Bronchial epithelial cell (primary cell): ENCODE measurements around the gene RNF157. TPM values are rescaled to one million over a fixed set of nuclear protein-coding genes. Genes with fewer than 3 reads are reported as not detected.
"Not testable (repeated sequence)": the region's sequence is repeated elsewhere in the genome, so short reads cannot be mapped to it uniquely, and the experiment has no call there.

ENCODE experiments used
- DNase-seq: peaks from one replicate; pipeline ENCODE4 v3.0.0-alpha.2; 2010; ENCODE audit warnings: low read depth
- FAIRE-seq: peaks from 2 replicates; lab custom pipeline; 2011; peaks lifted over from hg19 to GRCh38; lab: Jason Lieb, UNC
- H3K27me3 ChIP-seq: 2 replicates; pipeline ENCODE4 v1.5.1; 2011; ENCODE audit warnings: low read length; ENCODE audit not compliant: control insufficient read depth, insufficient read depth
- H3K36me3 ChIP-seq: 2 replicates; pipeline ENCODE4 v1.5.1; 2011; ENCODE audit warnings: low read length; ENCODE audit not compliant: control insufficient read depth, insufficient read depth
- H3K4me3 ChIP-seq: 2 replicates; pipeline ENCODE4 v1.5.1; 2011; ENCODE audit warnings: mild to moderate bottlenecking, low read depth, low read length, control low read depth
- total RNA-seq: library from RNA; depleted of rRNA; stranded (reverse); fragments of >200 nt; gene quantifications from 2 replicates; pipeline ENCODE4 v1.2.1, GENCODE V29; 2014
- TF ChIP-seq, protein P1 (sequence below): IDR thresholded peaks from 2 replicates; pipeline ENCODE4 v1.5.1; 2011; ENCODE audit warnings: mild to moderate bottlenecking, moderate library complexity, low read length, control low read depth, inconsistent platforms; ENCODE audit not compliant: insufficient read depth, severe bottlenecking

The RNF157 gene
- total RNA-seq, 1 donor from 2014 or later, result not detected

- no peak for DNase-seq
- Histone ChIP-seq H3K4me3 (no peak overlapping the region), H3K27me3 (peaks cover 3% of the 10 kb centered on the region), H3K36me3 (no peaks in the 10 kb centered on the region)
- FAIRE-seq, result no peak
- TF ChIP-seq, protein P1, sequence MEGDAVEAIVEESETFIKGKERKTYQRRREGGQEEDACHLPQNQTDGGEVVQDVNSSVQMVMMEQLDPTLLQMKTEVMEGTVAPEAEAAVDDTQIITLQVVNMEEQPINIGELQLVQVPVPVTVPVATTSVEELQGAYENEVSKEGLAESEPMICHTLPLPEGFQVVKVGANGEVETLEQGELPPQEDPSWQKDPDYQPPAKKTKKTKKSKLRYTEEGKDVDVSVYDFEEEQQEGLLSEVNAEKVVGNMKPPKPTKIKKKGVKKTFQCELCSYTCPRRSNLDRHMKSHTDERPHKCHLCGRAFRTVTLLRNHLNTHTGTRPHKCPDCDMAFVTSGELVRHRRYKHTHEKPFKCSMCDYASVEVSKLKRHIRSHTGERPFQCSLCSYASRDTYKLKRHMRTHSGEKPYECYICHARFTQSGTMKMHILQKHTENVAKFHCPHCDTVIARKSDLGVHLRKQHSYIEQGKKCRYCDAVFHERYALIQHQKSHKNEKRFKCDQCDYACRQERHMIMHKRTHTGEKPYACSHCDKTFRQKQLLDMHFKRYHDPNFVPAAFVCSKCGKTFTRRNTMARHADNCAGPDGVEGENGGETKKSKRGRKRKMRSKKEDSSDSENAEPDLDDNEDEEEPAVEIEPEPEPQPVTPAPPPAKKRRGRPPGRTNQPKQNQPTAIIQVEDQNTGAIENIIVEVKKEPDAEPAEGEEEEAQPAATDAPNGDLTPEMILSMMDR, result no peak
Observed at GRCh38 chr17:76251478-76252039, 11.3 kb upstream of the RNF157 start.

GRCh38 chr17:76250141-76250540 lies 9.8 kb upstream of the RNF157 start:
- no peaks in the 10 kb centered on the region for H3K36me3 ChIP-seq
- TF ChIP-seq, protein P1, result no peak
- no peak for DNase-seq
- peaks cover 5% of the 10 kb centered on the region for H3K27me3 ChIP-seq
- FAIRE-seq, result no peak
- H3K4me3 ChIP-seq, result no peak overlapping the region

- H3K27me3 ChIP-seq, result peaks cover 14% of the 10 kb centered on the region
- no peaks in the 10 kb centered on the region for H3K36me3 ChIP-seq
- FAIRE-seq (no peak), DNase-seq (peak; percentile 27)
- TF ChIP-seq, protein P1, result peak; percentile 19
- H3K4me3 ChIP-seq, result no peak overlapping the region
Observed at GRCh38 chr17:76248013-76248782, 7.9 kb upstream of the RNF157 start.

DNA sequence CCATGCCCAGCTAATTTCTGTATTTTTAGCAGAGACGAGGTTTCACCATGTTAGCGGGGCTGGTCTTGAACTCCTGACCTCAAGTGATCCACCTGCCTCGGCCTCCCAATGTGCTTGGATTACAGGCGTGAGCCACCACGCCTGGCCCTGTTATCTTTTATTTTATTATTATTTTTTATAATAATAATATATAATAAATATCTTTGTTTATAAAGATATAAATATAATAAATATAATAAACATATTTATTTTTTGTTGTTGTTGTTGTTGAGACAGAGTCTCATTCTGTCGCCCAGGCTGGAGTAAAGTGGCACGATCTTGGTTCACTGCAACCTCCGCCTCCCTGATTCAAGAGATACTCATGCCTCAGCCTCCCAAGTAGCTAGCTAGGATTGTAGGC lies 7.0 kb upstream of the RNF157 start:
- DNase-seq (no peak), FAIRE-seq (no peak)
- Histone ChIP-seq H3K36me3 (no peaks in the 10 kb centered on the region), H3K27me3 (peaks cover 15% of the 10 kb centered on the region), H3K4me3 (no peak overlapping the region)
- TF ChIP-seq, protein P1, result no peak

- DNase-seq (no peak), FAIRE-seq (peak; percentile 85)
- TF ChIP-seq, protein P1, result no peak
- peaks cover 24% of the 10 kb centered on the region for H3K27me3 ChIP-seq
- H3K4me3 ChIP-seq, result no peak overlapping the region
- H3K36me3 ChIP-seq, result no peaks in the 10 kb centered on the region
Observed at GRCh38 chr17:76246080-76247066, 6.1 kb upstream of the RNF157 start.

GRCh38 chr17:76244721-76245120 lies 4.4 kb upstream of the RNF157 start:
- peaks cover 30% of the 10 kb centered on the region for H3K27me3 ChIP-seq
- not testable (repeated sequence) for FAIRE-seq, H3K4me3 ChIP-seq

More at GRCh38 chr17:76244721-76245120, 4.4 kb upstream of the RNF157 start:
- H3K36me3 ChIP-seq, DNase-seq: not testable (repeated sequence)
